DOHH2 (cell line): Measurements from ENCODE around the gene ACOT9.

Experiments used
- H3F3A ChIP-seq: fragments of 200-600 bp; sonication (generic), shearing (Covaris generic); 2 replicates; pipeline ENCODE4 v1.6.0; 2016; ENCODE audit warnings: antibody characterized with exemption, mild to moderate bottlenecking; ENCODE audit not compliant: control insufficient read depth, insufficient read depth
- H3K27ac ChIP-seq: fragments of 200-600 bp; sonication (generic); 2 replicates; pipeline ENCODE4 v1.5.1; 2014; ENCODE audit warnings: low read depth, mild to moderate bottlenecking, low read length, moderate library complexity
- H3K27me3 ChIP-seq: fragments of 200-600 bp; sonication (generic); 2 replicates; pipeline ENCODE4 v1.6.1; 2014; ENCODE audit warnings: mild to moderate bottlenecking, low read length, mixed read lengths; ENCODE audit not compliant: control insufficient read depth
- H3K36me3 ChIP-seq: fragments of 200-600 bp; sonication (generic); 2 replicates; pipeline ENCODE4 v1.6.1; 2014; ENCODE audit warnings: mild to moderate bottlenecking, low read length, moderate library complexity, mixed read lengths; ENCODE audit not compliant: control insufficient read depth
- H3K4me1 ChIP-seq: fragments of 200-600 bp; sonication (generic); 2 replicates; pipeline ENCODE4 v1.6.1; 2014; ENCODE audit warnings: mild to moderate bottlenecking, low read length, mixed read lengths; ENCODE audit not compliant: control insufficient read depth
- H3K4me2 ChIP-seq: fragments of 200-600 bp; sonication (generic); 2 replicates; pipeline ENCODE4 v1.6.0; 2014; ENCODE audit warnings: mild to moderate bottlenecking, low read length, moderate library complexity
- H3K4me3 ChIP-seq: fragments of 200-600 bp; sonication (generic); 2 replicates; pipeline ENCODE4 v1.5.1; 2014; ENCODE audit warnings: mild to moderate bottlenecking, low read length, mixed read lengths
- H3K79me2 ChIP-seq: fragments of 200-600 bp; sonication (generic); 2 replicates; pipeline ENCODE4 v1.6.1; 2014; ENCODE audit warnings: mild to moderate bottlenecking, low read length, mixed read lengths; ENCODE audit not compliant: control insufficient read depth
- H3K9me2 ChIP-seq: fragments of 200-600 bp; sonication (generic); replicated peaks from 2 replicates; pipeline ENCODE4 v1.6.1; 2014; ENCODE audit warnings: mild to moderate bottlenecking, low read length, mixed read lengths; ENCODE audit not compliant: control insufficient read depth
- H3K9me3 ChIP-seq: fragments of 200-600 bp; sonication (generic); 2 replicates; pipeline ENCODE4 v1.6.1; 2014; ENCODE audit warnings: antibody characterized with exemption, low read length, mixed read lengths; ENCODE audit not compliant: control insufficient read depth, insufficient read depth
- H4K20me1 ChIP-seq: fragments of 200-600 bp; sonication (generic); 2 replicates; pipeline ENCODE4 v1.6.0; 2014; ENCODE audit warnings: low read depth, mild to moderate bottlenecking, antibody characterized with exemption, low read length, moderate library complexity; ENCODE audit not compliant: control insufficient read depth, insufficient read depth
- EZH2phosphoT487 ChIP-seq: fragments of 200-600 bp; sonication (generic); IDR thresholded peaks from 2 replicates; pipeline ENCODE4 v1.6.1; 2017; ENCODE audit warnings: borderline replicate concordance, mild to moderate bottlenecking, antibody characterized with exemption, low read length, moderate library complexity, mixed read lengths
- TF ChIP-seq, protein P1 (sequence below): fragments of 200-600 bp; sonication (generic); IDR thresholded peaks from one replicate; pipeline ENCODE4 v1.5.1; 2014; ENCODE audit warnings: antibody characterized with exemption, mild to moderate bottlenecking, low read depth, low read length; ENCODE audit not compliant: poor library complexity, severe bottlenecking

The ACOT9 gene

DNA sequence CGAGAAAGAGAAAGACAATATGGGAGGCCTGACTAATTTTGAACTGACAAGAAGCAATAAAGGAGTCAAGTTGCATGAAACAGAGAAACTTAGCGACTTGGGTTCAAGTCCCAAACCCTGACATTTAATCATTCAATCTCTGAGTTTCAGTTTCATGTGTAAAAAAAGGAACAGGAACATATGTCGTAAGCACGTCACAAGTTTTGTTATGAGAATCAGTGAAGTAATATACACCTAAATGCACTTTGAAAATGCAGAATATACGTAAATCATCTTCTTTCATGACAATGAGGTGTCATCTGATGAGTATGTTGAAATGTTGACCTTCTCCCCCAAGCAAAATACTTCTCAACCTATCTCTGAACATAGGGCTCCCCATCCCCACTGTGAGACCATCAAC, 10.4 kb downstream of the ACOT9 start:
- Histone ChIP-seq H3K27ac (no peak overlapping the region), H3K4me2 (no peak overlapping the region)

DNA sequence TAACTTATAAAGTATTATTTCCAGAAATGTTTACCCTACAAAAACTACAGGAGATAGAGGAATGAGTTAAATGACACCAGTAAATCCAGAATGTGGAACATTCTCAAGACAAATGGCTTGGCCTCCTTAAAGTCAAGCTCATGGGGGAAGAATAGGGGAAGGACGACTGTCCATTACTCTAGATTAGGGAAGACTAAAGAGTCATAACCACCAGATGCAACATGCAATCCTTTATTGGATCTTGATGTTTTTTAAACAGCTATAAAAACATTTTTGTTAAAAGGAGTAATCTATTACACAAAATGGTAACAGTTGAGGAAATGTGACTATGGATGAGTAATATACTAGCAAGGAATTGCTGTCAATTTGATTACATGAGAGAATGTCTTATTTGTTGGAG, 11.1 kb downstream of the ACOT9 start:
- peaks cover 10% of the 10 kb centered on the region for H3K79me2 ChIP-seq

More for the DNA sequence above, 10.4 kb downstream of the ACOT9 start:
- H3K9me3 ChIP-seq, result no peaks in the 10 kb centered on the region
- H3K36me3 ChIP-seq, result peaks cover 7% of the 10 kb centered on the region; the same call in 1 of the 2 replicates
- no peaks in the 10 kb centered on the region for H3K9me2 ChIP-seq
- H3F3A ChIP-seq, result no peaks in the 10 kb centered on the region
- H4K20me1 ChIP-seq, result no peaks in the 10 kb centered on the region
- peaks cover 16% of the 10 kb centered on the region for H3K79me2 ChIP-seq
- TF ChIP-seq, protein P1, sequence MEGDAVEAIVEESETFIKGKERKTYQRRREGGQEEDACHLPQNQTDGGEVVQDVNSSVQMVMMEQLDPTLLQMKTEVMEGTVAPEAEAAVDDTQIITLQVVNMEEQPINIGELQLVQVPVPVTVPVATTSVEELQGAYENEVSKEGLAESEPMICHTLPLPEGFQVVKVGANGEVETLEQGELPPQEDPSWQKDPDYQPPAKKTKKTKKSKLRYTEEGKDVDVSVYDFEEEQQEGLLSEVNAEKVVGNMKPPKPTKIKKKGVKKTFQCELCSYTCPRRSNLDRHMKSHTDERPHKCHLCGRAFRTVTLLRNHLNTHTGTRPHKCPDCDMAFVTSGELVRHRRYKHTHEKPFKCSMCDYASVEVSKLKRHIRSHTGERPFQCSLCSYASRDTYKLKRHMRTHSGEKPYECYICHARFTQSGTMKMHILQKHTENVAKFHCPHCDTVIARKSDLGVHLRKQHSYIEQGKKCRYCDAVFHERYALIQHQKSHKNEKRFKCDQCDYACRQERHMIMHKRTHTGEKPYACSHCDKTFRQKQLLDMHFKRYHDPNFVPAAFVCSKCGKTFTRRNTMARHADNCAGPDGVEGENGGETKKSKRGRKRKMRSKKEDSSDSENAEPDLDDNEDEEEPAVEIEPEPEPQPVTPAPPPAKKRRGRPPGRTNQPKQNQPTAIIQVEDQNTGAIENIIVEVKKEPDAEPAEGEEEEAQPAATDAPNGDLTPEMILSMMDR, result no peak
- no peak for TF ChIP-seq EZH2phosphoT487
- H3K27me3 ChIP-seq, result no peaks in the 10 kb centered on the region
- peaks cover 3% of the 10 kb centered on the region; the same call in 1 of the 2 replicates for H3K4me1 ChIP-seq
- H3K4me3 ChIP-seq, result no peak overlapping the region

DNA sequence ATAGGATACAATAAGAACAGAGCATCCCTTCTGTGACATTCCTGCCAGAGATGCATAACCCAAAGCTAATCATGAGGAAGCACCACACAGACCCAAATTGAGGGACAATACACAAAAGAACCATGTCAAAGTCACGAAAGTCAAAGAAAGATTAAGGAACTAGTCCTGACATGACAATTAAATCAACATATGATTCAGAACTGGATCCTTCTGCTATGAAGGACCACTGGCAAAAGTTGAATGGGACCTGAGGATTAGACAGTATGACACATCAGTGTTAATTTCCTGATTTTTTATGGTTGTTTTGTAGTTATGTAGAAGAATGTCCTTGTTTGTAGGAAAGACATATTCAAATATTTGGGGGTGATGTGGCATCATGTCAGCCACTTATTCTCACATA, 13.9 kb downstream of the ACOT9 start:
- Histone ChIP-seq H3K9me2 (no peaks in the 10 kb centered on the region), H3K36me3 (peaks cover 7% of the 10 kb centered on the region; the same call in 1 of the 2 replicates)

More for the DNA sequence above, 11.1 kb downstream of the ACOT9 start:
- H3K4me2 ChIP-seq, result no peak overlapping the region
- H3K9me2 ChIP-seq, result no peaks in the 10 kb centered on the region
- H3K4me1 ChIP-seq, result peaks cover 3% of the 10 kb centered on the region; the same call in 1 of the 2 replicates
- H3K36me3 ChIP-seq, result peaks cover 7% of the 10 kb centered on the region; the same call in 1 of the 2 replicates
- H3K27ac ChIP-seq, result no peak overlapping the region
- TF ChIP-seq EZH2phosphoT487, result no peak
- TF ChIP-seq, protein P1, result no peak
- no peak overlapping the region for H3K4me3 ChIP-seq
- no peaks in the 10 kb centered on the region for H3K9me3 ChIP-seq
- H3K27me3 ChIP-seq, result no peaks in the 10 kb centered on the region
- H3F3A ChIP-seq, result no peaks in the 10 kb centered on the region
- H4K20me1 ChIP-seq, result no peaks in the 10 kb centered on the region

More for the DNA sequence above, 13.9 kb downstream of the ACOT9 start:
- H4K20me1 ChIP-seq, result no peaks in the 10 kb centered on the region
- H3K9me3 ChIP-seq, result no peaks in the 10 kb centered on the region
- no peak overlapping the region for H3K4me3 ChIP-seq
- H3K27ac ChIP-seq, result no peak overlapping the region
- no peaks in the 10 kb centered on the region for H3K79me2 ChIP-seq
- no peaks in the 10 kb centered on the region for H3F3A ChIP-seq
- no peak overlapping the region for H3K4me2 ChIP-seq
- no peaks in the 10 kb centered on the region for H3K27me3 ChIP-seq
- TF ChIP-seq EZH2phosphoT487, result no peak
- TF ChIP-seq, protein P1, result no peak
- H3K4me1 ChIP-seq, result peaks cover 3% of the 10 kb centered on the region; the same call in 1 of the 2 replicates
